ENCODE data around the gene WDR77.

DNA sequence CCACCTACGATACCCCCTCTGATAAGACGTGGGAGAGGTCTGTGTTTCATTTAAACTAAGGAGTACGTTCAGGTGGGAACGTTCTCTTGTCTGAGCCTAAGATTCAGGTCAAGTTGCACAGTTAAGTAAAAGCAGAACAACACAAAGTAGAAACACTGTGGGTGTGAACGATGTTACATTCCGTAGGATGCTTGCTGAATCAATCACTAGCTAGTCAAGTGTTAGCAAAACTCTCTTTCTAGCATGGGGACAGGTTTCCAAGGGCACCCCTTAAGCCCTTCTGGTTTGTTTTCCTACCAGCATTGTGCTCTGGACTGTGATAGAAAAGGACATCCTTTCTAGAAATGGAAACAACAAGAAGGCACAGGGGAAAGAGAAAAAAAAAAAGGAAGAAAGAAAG, 38.1 kb upstream of the WDR77 start:
- TF ChIP-seq CTCF (IDR thresholded peaks at IDR 0.05 in 2 of 3, conservative IDR thresholded peaks at IDR 0.05 in 1 of 3; ENCODE audit: borderline replicate concordance in 1 of 3, insufficient read depth in 1 of 3, low read depth in 2 of 3, low read length in 2 of 3): no peak
- no peak for TF ChIP-seq REST (IDR thresholded peaks at IDR 0.05; ENCODE audit: low read depth)
- TF ChIP-seq EZH2phosphoT487 (IDR thresholded peaks at IDR 0.05; ENCODE audit: borderline replicate concordance): no peak
- no peak for TF ChIP-seq POLR2A (IDR thresholded peaks at IDR 0.05; ENCODE audit: borderline replicate concordance, extremely low read depth, insufficient read depth, insufficient read length)
- no peak for TF ChIP-seq EZH2 (IDR thresholded peaks at IDR 0.05)
- no peak for TF ChIP-seq CBX3 (IDR thresholded peaks at IDR 0.05; ENCODE audit: low read depth)
